Fibroblast of villous mesenchyme (primary cell): ENCODE measurements around the gene RFC3. TPM values are rescaled to one million over a fixed set of nuclear protein-coding genes. Genes with fewer than 3 reads are reported as not detected.
"Not testable (repeated sequence)": the region's sequence is repeated elsewhere in the genome, so short reads cannot be mapped to it uniquely, and the experiment has no call there.

Experiments used
- DNase-seq: peaks from one replicate; pipeline ENCODE4 v3.0.0-alpha.2; 2010; ENCODE audit warnings: low read depth
- H3K4me3 ChIP-seq: 2 replicates; pipeline ENCODE4 v1.5.1; 2011; ENCODE audit warnings: low read depth, mild to moderate bottlenecking, low read length
- total RNA-seq: library from RNA; depleted of rRNA; stranded (reverse); fragments of >200 nt; gene quantifications from 2 replicates; pipeline ENCODE4 v1.2.3, GENCODE V29; 2012
- TF ChIP-seq, protein P1 (sequence below): IDR thresholded peaks from 2 replicates; pipeline ENCODE4 v1.5.1; 2012; ENCODE audit warnings: low read depth, mild to moderate bottlenecking, low read length; ENCODE audit not compliant: insufficient read depth

The RFC3 gene, protein sequence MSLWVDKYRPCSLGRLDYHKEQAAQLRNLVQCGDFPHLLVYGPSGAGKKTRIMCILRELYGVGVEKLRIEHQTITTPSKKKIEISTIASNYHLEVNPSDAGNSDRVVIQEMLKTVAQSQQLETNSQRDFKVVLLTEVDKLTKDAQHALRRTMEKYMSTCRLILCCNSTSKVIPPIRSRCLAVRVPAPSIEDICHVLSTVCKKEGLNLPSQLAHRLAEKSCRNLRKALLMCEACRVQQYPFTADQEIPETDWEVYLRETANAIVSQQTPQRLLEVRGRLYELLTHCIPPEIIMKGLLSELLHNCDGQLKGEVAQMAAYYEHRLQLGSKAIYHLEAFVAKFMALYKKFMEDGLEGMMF
- 13.2 and 18.6 TPM in 2 replicates for total RNA-seq

DNA sequence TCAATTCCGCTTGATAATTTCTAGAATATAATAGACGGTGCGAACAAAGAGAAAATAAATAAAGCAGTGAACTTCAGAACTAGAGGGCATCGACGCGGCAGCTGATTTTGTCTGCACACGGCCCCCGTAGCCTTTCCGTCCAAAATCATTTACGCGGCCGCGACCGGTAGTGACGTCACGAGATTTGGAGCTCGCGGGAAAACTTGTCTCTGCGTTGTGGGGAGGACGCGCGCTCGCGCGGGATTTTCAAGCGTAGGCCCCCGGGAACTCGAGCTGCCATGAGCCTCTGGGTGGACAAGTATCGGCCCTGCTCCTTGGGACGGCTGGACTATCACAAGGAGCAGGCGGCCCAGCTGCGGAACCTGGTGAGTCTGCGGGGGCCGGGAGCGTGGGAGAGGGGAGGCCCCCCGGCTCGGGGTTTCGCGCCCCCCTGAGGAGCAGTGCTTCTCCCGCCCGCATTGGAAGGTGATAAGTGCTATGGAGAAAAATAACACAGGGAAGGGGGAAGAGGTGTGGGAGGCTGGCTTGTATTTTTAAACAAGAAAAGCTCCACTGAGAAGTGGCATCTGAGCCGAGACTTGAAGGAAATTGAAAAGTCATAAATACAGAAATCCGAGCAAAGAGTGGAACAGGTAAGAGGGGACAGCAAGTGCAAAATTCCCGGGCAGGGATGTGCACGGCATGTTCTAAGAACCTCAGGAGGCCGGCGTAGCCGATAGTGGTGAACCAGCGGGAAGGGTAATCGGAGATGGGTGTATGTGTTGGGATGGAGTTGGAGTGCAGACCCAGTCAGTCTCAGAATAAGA, at the start of gene RFC3:
Gene RFC3, plus strand, starts transcription at position 249 of the 806 bp plus-strand sequence. Its CDS starts 30 bp downstream, at position 279.
- TF ChIP-seq, protein P1, sequence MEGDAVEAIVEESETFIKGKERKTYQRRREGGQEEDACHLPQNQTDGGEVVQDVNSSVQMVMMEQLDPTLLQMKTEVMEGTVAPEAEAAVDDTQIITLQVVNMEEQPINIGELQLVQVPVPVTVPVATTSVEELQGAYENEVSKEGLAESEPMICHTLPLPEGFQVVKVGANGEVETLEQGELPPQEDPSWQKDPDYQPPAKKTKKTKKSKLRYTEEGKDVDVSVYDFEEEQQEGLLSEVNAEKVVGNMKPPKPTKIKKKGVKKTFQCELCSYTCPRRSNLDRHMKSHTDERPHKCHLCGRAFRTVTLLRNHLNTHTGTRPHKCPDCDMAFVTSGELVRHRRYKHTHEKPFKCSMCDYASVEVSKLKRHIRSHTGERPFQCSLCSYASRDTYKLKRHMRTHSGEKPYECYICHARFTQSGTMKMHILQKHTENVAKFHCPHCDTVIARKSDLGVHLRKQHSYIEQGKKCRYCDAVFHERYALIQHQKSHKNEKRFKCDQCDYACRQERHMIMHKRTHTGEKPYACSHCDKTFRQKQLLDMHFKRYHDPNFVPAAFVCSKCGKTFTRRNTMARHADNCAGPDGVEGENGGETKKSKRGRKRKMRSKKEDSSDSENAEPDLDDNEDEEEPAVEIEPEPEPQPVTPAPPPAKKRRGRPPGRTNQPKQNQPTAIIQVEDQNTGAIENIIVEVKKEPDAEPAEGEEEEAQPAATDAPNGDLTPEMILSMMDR: no peak
- DNase-seq: peak; percentile 97

DNA sequence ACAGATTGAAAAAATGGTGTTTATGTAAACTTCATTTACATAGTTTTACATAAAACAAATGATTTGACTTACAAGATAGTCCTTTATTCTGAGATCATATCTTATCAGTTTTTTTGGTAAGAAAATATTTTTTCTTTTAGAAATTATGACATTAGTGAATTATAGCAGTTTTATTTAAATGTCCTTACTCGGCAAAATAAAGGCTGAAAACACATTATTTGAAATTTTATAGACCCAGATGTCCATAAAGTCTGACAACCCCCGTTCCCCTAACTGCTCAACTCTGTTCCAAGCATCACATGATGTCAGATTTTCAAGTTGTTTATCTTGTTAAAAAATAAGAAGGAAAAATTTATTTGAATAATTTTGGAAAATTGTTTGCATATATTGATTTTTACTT, 46.7 kb upstream of the RFC3 start:
- no peak overlapping the region for H3K4me3 ChIP-seq
- TF ChIP-seq, protein P1: no peak
- no peak for DNase-seq

More for the DNA sequence above, at the start of gene RFC3:
- H3K4me3 ChIP-seq: peak within 1 kb of the TSS; percentile 86

DNA sequence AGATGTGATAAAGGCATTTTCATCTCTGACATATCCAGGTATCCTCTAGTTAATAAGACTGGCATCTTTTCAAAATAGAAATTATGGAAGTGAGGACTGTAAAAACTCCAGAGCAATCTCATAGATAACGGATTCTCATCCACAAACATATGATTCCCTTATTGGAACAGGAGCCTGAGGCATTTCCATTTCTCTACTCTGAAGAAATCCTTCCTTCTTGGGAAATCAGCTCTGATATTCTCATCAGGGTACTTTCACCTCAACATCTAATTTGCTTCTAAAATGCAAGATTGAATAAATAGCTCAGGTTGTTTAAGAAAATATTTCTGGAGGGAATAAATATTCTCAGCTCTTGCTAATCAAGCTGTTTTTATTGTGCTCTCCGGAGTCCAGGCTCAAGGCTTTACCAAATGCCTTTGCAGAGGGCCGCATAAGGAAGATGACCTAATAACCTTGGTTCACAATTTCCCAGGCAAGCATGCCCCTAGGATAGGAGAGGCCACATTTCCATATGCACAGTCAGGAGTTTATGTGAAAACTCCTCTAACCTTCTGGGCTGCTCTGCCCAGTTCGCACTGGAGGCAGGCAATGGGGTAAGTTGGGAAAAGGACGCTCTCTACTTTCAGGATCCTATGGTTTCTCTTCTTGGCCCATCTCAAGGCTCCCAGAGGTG, 44.0 kb upstream of the RFC3 start:
- TF ChIP-seq, protein P1: no peak
- DNase-seq: no peak
- no peak overlapping the region for H3K4me3 ChIP-seq

DNA sequence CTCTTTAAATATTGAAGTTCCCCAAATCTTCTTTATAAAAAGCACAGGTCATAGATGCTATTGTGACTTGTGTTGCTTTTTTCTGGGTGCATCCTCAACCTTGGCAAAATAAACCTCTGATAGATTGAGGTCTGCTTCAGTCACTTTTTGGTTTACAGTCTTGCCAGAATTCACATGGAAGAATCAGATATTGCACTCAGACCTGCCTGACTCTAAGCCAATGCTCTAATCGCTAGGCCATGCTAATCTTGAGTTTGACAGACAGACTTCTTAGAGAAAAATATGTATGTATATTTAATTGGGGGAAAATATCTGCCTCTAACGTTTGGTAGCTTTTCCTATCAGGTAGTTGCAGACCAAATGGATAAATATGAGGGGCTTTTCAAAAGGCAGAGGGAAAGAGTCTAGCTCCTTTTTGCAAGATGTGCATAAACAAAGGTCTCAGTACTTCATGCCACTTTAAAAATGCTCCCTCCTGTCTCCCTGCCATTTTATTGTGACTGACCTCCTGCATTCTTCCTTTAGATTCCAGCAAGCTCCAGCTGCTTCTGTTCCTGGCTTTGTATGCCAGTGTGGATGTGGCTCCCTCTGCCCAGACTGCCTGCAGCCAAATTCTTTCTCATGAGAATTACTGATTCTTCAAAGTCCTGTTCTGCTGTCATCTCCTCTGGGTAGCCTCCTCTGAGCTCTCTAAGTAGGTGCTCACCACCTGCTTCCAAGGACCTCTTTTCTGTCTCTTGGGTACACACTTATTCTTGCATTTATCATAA, 42.4 kb upstream of the RFC3 start:
- DNase-seq: no peak
- TF ChIP-seq, protein P1: no peak
- H3K4me3 ChIP-seq: no peak overlapping the region

DNA sequence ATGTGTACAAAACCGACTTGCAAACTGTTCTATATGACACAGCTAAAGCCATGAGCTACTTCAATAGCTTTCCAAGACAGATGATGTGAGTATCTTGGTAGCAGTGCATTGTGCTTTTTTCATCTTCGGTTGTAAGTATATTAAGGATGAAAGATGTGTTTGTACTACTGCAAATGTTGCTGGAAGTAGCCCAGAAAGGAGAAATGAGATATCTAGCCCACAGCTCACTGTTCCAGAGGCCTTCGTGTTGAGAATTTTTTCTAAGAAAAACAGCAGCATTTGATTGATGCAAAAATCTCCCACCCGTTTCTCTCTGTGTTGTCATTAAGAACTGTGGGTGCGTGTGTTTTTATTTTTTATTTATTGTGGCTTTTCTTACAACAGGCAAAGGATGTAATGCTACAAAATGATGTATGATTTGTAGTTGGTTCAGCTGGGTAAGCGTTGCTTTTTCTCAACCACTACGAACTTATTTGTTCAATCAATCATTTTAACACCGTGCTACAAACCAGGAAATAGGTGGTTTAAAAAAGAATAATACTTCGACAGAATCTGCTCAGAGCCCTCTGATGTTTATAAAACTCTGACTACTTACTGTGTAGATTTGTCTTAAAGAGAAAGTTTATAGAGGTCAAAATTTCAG, 41.6 kb upstream of the RFC3 start:
- no peak for DNase-seq
- TF ChIP-seq, protein P1: no peak
- no peak overlapping the region for H3K4me3 ChIP-seq

DNA sequence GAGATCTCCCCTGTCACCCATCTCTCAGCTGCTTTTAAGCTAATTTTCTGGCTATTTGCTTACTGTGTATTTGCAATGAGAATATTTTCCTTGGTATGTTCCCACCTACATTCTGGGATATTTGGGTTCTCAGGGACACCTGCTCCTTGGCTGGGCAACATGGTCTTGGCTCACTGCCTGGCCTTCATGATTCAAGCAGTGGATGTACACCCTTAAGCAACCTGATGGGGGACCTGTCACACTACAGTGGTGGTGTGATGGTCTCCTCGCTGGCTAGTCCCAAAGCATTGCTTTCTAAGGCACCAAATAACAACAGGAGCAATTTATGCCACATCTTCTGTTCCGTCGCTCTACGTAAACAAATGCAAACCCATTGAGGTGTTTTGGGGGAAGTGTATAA, 35.3 kb upstream of the RFC3 start:
- H3K4me3 ChIP-seq: no peak overlapping the region
- no peak for DNase-seq
- TF ChIP-seq, protein P1: no peak

DNA sequence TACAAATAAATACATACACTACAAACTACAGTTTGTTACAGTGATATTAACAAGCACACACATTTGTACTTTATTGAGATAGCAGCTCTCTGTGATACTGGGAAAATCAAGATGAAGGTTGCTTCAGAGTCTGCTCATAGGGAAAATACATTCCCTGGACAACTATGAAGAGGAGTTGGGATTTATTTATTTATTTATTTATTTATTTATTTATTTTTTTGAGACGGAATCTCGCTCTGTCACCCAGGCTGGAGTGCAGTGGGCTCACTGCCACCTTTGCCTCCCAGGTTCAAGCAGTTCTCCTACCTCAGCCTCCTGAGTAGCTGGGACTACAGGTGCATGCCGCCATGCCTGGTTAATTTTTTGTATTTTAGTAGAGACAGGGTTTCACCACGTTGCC, 34.7 kb upstream of the RFC3 start:
- H3K4me3 ChIP-seq, DNase-seq: not testable (repeated sequence)
